Thyroid gland (tissue), 4 donors: ENCODE measurements around the gene CCDC157.

Experiments used
- CTCF ChIP-seq, 6 experiments: fragments of 200-600 bp in 3 of 6; fragments of 450-650 bp in 3 of 6; sonication (generic) in 3 of 6; IDR thresholded peaks; one replicate each; pipeline ENCODE4 v1.5.1; 2016 to 2019; ENCODE audit warnings: antibody characterized with exemption in 6 of 6, mild to moderate bottlenecking in 2 of 6, inconsistent platforms in 1 of 6, moderate library complexity in 1 of 6
- POLR2A ChIP-seq, 2 donors: fragments of 450-650 bp; IDR thresholded peaks; one replicate each; pipeline ENCODE4 v1.6.1; 2017; ENCODE audit warnings: antibody characterized with exemption in 2 of 2, mild to moderate bottlenecking in 2 of 2, moderate library complexity in 1 of 2

- TF ChIP-seq CTCF (IDR thresholded peaks at IDR 0.05) (no peak), POLR2A (IDR thresholded peaks at IDR 0.05) (no peak)
These were observed 31.6 kb upstream of the CCDC157 start for GRCh38 chr22:30325065-30325720.
